Esophagus squamous epithelium (tissue), 4 donors: ENCODE measurements around the gene BRI3BP.

Source experiments
- CTCF ChIP-seq, 6 experiments: fragments of 450-650 bp in 4 of 6; fragments of 200-600 bp in 2 of 6; sonication (generic) in 2 of 6; IDR thresholded peaks; one replicate each; pipeline ENCODE4 v1.5.1; 2016 to 2019; ENCODE audit warnings: antibody characterized with exemption in 6 of 6, mild to moderate bottlenecking in 4 of 6, moderate library complexity in 4 of 6
- POLR2A ChIP-seq, 4 donors: fragments of 450-650 bp; IDR thresholded peaks; one replicate each; pipeline ENCODE4 v1.6.1; 2017; ENCODE audit warnings: antibody characterized with exemption in 4 of 4, mild to moderate bottlenecking in 4 of 4, moderate library complexity in 3 of 4

- no peak for TF ChIP-seq CTCF (IDR thresholded peaks at IDR 0.05)
- no peak for TF ChIP-seq POLR2A (IDR thresholded peaks at IDR 0.05)
Observed at GRCh38 chr12:124964836-124965462, 28.5 kb upstream of the BRI3BP start.
